GM23248 (cell line): ENCODE results near the gene MAPK8IP3.

Source experiments
- EZH2 ChIP-seq: fragments of 200-600 bp; sonication (generic); IDR thresholded peaks from 2 replicates; pipeline ENCODE4 v1.6.1; 2018; ENCODE audit warnings: antibody characterized with exemption, mild to moderate bottlenecking; ENCODE audit not compliant: insufficient read depth, poor library complexity, severe bottlenecking
- EZH2phosphoT487 ChIP-seq: fragments of 200-600 bp; sonication (generic); IDR thresholded peaks from 2 replicates; pipeline ENCODE4 v1.6.1; 2018; ENCODE audit warnings: antibody characterized with exemption, moderate library complexity, mild to moderate bottlenecking, low read depth; ENCODE audit not compliant: insufficient read depth

DNA sequence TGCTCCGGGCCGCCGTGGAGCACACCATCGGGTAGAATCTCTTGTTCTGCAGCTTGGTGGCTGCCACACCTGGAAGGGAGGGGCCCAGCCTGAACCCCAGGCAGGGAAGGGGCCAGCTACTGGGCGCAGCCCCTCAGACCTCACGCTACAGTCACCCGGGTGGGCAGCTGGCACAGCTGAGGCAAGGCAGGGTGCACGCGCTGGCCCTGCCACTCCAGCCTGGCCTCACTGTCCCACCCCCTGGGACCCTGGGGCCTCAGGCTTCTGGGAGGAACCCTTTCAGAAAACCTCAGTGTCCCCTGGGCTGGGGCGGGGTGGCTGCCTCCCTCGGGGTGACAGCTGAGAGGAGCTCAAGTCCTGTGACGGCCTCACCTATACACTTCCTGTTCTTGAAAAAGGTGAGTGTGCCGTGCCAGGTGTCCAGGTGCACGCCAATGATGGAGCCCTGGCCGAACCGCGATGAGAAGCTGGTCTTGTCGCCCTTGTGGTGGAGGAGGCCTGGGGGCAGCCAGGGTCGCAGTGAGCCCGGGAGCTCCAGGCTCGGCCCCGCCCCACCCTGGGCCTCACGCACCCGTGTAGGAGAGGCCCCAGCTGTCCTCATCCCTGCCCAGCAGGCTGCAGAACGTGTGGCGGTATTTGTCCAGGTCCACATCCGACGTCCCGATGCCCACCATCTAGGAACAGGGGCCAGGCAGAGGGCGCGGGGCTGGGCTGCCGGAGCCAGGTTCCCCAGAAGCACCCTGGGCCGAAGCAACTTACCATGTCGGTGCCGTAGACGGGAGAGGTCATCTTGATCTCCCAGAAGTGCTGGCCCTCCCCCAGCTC is 71.6 kb downstream of the MAPK8IP3 start:
- no peak for TF ChIP-seq EZH2phosphoT487
- TF ChIP-seq EZH2, result no peak
